Iris pigment epithelial cell (primary cell): ENCODE measurements around the gene ADCY9.
A peak's percentile ranks its signal among the peaks of the same experiment; 100 is the strongest.
"Not testable (repeated sequence)": the region's sequence is repeated elsewhere in the genome, so short reads cannot be mapped to it uniquely, and the experiment has no call there.

Source experiments
- DNase-seq: peaks from one replicate; pipeline ENCODE4 v3.0.0-alpha.2; 2011; ENCODE audit warnings: low read depth

Gene ADCY9

DNA sequence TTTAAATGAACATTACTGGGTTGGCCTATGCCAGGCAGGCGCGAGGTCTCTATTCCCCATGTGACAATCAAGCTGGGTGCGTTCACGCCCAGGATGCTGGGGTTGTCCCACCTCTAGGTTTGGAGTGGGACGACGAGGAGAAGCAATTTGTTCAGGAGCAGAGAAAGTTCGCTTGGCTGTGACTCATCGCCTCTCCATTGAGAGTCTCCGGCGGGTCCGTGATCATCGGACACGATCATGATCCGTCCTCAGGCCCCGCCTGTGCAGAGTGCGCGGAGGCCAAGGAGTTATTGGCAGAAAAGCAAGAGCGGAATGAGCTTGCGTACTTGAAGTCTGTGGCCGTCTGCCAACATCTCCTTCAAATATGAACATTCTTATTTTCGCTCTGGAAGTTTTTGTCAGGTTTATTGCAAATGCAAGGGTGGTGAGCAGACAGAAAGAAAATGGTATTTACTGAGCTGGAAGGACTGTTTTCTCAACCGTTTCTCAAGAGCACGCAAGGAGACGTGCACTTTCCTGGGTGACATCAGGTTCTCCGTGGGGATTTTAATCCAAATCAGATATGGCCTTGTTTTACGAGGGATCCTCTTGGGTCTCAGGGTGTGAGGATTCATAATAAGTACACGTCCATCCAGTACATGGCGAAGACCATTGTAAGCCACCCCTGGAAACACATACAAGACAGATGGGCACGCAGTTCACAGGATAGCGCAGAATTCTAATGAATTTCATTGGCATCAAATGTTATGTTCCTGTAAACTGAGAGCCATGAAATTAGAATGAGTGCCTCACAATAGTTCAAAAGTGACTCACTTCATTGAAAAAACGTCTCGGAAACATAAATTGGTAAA lies 165.7 kb downstream of the ADCY9 start:
- peak; percentile 99 for DNase-seq

DNA sequence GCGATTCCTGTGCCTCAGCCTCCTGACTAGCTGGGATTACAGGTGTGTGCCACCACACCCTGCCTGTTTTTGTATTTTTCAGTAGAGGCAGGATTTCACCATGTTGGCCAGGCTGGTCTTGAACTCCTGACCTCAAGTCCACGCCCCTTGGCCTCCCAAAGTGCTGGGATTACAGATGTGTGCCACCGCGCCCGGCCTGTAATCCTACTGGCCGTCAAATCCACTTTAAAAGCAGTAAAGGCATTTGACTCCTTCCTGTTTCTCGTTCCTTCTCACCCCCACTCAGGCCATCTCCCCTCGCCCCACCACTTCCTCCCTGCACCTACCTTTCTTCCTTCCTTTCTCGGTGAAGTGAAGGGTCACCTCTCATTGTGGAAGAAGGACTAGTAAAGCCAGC lies 166.3 kb downstream of the ADCY9 start:
- no peak for DNase-seq

DNA sequence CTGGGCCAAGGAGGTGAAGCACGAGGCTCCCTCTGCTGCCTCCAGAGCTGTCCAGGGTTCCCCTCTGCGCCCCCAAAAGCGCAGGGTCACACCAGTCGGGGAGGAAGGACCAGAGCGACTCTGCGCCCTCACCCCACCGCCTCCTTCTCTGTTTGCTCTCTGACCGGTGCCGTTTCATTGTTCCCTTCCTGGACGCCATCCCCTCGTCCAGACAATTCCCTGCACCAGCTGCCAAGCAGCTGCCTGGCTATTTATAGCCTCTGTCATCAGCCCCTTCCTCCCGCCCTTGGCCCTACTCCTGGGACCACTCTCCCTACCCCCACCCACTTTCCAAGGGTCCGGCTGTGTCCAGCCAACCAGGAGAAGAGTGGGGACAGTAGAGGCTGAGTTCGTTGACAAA lies 167.0 kb downstream of the ADCY9 start:
- DNase-seq: no peak

DNA sequence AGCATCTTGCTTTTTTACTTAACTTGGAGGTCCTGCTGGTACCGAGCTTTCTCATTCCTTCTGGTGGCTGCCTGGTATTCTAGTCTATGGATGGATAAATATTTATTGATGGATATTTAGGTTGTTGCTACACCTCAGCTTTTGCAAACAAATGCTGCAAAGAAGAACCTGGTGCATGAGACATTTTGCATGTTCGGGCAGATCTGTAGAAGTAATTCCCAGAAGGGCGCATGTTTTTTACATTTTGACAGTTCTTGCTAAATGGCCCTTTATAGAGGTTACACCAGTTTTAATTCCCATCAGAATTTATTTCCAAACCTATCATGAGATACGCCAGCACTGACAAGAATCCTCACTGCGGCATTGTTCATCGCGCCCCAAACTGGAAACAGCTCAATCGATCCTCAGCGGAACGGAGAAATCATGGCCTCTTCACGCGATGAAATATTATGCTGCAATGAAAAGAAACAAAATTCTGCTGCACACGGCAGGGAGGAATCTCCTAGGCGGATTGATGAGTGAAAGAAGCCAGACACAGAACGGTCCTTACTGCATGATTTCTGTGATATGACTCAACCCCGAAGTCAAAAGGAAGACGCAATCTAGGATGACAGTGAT lies 167.8 kb downstream of the ADCY9 start:
- DNase-seq: no peak

DNA sequence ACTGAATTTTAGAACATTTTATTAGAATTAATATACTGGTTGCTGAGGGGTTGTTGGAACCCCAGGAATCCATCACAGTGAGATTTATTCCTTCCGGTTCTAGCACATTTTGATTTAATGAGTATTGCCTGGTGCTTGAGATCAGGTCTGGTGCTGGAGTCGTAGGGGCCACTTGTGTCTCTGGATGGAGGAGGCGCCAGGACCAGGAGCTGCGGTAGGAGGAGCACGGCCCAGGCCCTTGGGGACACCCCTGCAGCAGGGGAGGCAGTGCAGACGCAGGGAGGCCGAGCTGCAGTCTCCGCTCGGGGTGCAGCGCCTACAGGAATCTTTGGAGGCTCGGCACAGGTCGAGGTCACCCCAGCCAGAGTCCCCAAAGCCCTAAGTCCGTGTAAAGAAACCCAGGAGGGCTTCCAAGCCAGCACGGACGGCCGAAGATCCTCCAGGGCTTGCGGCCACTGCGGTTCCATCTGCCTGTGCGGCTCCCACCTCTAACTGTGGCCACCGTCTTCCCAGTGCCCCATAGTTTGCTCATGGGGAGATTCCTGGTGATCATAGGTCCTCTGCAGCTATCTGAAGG lies 169.6 kb downstream of the ADCY9 start:
- DNase-seq: no peak

DNA sequence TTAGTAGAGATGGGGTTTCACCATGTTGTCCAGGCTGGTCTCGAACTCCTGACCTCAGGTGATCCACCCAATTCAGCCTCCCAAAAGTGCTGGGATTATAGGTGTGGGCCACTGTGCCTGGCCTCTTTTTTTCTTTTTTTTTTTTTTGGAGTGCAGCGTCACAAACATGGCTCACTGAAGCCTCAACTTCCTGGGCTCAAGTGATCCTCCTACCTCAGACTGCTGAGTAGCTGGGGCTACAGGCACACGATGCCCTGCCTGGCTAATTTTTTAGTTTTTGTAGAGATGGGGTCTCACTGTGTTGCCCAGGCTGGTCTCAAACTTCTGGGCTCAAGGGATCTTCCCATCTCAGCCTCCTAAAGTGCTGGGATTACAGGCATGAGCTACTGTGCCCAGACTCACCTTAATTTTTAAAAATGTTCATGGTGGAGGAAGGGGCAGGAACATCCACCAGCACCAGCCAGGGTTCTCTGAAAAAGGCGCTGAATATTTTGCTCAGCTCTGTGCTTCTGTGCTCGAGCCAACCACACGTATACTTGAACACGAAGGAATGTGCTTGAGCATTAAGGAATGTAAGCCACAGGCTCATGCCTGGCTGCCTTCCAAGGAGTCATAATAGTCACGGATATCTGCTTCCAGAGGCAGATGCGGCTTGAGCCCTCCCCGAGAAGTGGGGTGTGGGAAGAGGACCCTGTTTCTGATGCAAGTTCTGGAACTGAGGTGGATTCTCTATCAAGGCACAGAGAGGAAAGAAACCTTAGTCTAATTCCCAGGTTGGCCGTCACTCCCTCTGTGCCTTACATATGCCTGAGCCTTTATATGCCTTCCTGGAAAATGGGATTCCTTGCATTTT lies 170.3 kb downstream of the ADCY9 start:
- peak; percentile 99 for DNase-seq

DNA sequence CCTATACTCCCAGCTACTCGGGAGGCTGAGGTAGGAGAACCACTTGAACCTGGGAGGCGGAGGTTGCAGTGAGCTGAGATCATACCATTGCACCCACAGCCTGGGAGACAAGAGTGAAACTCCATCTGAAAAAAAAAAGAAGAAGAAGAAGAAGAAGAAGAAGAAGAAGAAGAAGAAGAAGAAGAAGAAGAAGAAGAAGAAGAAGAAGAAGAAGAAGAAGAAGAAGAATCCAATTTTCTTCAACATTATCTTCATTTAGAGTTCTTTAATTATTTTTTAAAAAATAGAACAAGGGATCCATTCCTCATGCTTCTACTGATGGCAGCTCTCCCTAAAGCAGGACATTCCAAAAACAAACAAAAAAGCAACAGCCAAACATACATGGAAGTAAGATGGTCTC lies 171.8 kb downstream of the ADCY9 start:
- DNase-seq: not testable (repeated sequence)

DNA sequence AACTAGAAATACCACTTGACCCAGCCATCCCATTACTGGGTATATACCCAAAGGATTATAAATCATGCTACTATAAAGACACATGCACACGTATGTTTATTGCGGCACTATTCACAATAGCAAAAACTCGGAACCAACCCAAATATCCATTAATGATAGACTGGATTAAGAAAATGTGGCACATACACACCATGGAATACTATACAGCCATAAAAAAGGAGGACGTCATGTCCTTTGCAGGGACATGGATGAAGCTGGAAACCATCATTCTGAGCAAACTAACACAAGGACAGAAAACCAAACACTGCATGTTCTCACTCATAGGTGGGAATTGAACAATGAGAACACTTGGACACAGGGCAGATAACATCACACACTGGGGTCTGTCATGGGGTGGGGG lies 174.1 kb downstream of the ADCY9 start:
- not testable (repeated sequence) for DNase-seq

DNA sequence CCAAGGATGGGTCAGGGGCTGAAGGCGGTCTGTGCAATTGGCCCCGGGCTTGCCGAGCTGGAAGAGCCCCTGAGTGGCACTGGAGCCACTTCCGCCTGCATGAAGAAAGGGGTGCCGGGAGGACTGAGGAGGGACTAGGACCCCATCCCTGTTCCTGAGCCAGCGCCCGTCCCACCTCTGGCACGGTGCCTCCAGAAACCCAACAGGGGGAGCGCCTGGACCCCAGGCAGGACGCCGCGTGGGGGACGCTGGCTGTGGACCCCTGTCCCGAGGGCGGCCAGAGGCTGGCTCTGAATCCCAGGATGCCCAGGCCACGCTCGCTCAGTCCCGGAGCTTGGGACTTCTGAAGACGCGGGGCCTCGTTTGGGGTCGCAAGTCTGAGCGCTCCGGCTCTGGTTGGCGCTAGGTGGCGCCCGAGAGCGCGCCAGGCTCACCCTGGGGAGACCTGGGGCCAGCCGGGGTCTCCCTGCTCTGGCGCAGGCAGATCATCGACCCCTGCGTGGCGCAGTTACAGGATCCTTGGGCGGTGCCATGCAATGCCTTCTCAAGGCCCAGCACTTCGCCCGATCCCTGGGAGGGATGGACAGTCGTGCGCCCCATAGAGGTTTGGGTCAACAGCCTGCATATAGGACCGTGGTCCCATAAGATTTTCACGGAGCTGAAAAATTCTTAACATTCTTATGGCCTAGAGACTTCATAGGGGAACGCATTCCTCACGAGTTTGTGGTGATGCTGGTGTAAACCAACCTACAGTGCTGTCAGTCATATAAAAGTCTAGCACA lies 177.2 kb downstream of the ADCY9 start:
- peak; percentile 91 for DNase-seq

DNA sequence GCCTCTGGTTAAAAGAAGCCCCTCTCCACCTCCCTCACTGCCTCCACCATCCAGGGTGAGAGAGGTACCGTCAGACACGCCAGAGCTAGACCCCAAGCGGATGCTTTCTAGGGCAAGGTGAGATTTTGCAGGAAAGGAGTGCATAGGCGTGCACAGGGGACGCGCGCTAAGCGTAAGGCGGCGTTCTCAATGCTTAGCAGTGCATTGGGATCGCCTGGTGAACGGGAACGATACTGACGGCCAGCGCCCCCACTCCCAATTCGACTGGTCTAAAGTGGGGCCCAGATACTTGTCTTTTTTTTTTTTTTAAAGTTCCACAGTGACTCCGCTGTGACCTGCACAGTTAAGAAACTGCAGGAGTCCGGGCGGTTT lies 177.8 kb downstream of the ADCY9 start:
- DNase-seq: no peak

DNA sequence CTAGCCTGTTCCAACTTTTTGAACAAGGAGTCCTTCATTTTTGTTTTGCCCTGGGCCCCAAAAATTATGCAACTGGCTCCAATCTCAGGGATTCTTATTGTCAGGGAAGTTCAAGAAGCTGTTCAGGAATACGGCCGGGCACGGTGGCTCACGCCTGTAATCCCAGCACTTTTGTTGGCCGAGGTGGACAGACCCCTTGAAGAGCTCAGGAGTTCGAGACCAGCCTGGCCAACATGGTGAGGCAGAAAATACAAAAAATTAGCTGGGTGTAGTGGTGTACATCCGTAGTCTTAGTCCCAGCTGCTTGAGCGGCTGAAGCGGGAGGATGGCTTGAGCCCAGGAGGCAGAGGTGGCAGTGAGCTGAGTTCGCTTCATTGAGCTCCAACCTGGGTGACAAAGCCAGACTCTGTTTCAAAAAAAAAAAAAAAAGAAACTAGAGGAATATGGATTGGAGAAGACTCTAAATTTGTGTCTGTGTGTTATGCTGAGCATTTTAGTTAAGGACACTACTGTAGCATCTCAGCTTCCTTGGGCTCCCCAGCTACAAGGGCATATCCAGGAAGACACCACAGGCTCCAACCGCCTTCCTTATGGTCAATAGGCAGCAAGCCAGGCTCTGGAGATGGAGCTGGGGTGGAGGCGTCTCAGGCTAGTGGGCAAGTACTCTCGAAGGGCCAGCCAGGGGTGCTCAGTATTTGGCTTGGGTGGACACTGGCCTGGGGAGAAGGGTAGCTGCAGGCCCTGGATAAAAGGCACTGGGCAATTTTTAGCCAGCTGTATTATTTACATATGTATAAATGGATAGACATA lies 179.0 kb downstream of the ADCY9 start:
- DNase-seq: no peak

DNA sequence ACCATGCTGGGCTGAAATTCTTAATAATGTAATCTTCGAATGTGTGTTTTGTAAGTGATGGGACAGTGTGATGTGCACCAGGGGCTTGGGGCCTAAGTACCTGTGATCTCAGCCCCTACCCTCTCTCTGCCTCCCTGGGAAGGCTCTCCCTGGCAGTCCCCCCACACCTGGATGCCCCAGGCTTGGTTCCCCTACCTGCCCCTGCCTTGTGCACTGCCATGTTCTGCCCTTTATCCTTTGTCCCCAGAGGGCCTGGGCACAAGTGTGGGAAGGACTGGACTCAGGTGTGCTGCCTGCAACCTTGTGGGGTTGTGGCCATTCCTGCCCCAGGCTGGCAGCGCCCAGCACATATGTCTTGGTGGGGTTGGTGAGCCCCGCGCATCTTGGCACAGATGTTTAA lies 180.3 kb downstream of the ADCY9 start:
- DNase-seq: no peak

DNA sequence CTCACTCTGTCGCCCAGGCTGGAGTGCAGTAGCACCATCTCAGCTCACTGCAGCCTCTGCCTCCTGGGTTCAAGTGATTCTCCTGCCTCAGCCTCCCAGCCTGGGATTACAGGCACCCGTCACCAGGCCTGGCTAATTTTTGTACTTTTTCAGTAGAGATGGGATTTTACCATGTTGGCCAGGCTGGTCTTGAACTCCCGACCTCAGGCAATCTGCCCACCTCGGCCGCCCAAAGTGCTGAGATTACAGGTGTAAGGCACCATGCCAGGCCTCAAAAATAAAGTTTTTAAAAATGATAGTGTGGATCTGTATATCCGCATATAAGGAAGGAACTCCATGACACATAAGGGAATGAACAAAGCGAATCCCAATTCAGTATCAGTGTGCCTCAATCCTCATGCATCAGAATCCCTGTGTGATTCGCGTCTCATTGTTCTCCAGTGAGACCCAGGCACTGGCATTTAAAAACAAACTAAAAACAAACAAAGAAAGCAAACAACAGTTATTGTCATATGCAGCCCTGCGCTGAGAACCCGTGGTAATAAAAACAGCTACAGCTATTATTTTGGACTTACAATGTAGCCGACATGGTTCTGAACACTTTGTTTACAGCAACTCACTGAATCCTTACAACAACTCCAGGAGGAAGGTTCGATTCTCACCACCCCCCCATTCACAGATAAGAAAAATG lies 181.6 kb downstream of the ADCY9 start:
- no peak for DNase-seq

DNA sequence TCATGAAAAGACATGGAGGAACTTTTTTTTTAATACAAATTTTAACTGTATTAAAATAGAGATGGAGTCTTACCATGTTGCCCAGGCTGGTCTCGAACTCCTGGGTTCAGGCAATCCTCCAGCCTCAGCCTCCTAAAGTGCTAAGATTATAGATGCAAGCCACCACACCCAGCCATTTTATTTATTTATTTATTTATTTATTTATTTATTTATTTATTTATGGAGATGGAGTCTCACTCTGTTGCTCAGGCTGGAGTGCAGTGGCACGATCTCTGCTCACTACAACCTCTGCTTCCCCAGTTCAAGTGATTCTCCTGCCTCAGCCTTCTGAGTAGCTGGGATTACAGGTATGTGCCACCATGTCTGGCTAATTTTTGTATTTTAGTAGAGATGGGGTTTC lies 189.1 kb downstream of the ADCY9 start:
- DNase-seq: not testable (repeated sequence)

DNA sequence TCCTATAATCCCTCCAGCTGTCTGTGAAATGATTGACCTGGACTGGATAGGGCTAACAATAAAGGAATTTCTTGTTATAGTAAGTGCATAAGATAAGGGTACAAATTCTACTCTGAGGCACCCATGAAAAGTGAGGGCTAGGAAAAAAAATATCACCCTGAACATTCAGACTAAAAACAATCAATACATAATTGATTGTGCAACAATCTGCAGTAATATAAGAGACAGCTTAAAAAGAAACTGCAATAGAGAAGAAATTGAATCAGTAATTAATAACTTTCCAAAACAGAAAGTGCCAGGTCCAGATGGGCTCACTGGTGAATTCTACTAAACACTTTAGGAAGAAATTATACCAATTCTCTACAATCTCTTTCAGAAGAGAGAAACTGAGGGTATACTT lies 191.5 kb downstream of the ADCY9 start:
- DNase-seq: no peak

DNA sequence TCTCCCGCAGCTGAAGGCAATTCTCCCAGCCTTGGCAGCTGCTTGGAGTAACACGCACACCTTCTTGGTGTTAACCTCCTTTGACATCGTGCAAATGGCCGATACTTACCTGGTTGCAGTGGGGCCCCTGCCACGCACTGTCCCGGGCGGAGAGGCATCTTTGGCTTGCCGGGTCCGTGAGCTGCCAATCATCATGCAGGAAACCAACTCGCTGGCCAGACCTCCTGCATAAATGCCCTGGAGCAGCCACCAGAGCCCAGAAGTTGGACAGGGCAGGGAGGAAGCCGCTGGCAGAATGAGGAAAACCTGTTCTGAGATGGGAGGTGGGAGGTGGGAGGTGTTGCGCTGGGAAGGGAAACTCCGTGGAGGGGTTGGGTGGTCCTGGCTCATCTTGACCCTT lies 194.0 kb downstream of the ADCY9 start:
- DNase-seq: no peak

DNA sequence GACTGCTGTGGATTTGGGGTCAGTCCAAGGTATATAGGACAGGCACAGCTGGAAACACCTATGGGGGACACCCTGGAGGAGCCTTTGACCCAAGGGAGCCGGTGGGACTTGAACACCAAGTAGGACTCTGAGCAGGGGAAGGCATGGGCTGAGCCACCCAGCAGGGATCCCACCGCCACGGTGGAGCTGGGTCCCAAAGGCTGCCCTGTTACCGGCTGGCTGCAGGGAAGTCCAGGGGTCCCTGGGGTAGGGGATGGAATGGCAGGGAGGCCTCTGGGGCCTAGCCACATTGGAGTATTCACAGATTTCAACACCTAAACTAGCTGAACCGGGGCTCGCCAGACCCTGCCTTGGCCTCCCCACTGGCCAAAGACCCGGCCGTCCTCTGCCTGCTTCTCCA lies 196.0 kb downstream of the ADCY9 start:
- no peak for DNase-seq

DNA sequence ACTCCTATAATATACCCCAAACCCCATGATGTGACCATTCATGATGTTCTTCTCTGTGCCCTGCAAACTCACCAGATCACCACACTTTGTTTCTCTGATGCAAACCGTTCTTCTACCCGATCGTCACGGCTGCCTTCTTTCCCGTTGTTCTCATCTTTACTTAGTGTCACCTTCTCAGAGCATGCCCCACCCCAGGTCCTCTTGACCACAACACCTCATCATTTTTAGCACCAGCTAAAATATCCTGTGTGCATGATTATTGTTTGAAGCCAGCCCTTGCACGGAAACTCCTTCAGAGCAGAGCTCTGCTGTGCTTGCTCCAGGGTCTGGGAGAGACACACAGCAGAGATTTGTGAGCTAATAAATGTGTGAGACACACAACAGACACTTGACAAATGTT lies 196.8 kb downstream of the ADCY9 start:
- DNase-seq: no peak

DNA sequence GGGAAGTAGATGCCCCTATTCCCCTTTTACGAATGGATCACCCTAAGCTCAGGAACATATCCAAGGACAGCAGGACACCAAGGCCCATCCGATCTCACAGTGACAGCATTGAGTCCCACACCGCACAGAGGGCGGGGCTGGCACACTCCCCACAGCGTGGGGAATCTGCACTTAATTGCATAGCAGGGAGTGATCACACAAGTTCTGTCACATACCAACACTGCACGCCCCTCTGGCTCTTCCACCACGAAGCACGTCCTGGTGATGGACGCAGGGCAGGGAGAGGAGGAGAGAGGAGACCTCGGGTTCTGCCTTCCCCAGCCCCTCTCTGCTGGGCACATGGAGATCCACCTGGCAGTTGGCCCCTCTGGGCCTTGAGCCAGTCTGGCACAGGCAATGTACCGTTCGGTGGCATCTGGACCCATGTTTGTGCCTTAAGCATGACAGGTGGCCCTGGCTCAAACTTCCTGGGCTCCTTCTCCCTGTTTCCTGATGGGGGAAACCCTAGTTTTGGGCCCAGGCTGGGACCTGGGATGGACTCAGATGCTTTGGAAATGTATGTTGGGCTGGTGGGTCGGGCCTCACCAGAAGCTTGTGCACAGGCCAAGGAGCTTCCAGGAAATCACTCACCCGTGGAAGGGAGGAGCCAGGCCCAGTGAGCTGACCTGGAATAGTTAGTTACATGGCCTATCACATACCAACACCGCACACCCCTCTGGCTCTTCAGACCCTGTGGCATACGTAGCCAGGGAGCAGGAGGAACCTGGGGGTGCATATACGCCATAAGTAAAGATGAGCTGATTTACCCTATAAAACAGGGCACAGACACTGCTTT lies 200.6 kb downstream of the ADCY9 start:
- no peak for DNase-seq
